Activated T-cell treated with anti-CD3 and anti-CD28 coated beads for 4 hours (primary cell): ENCODE results near the gene ATF5.

Experiments
- DNase-seq: peaks from one replicate; pipeline ENCODE4 v3.0.0-alpha.2; 2020

The ATF5 gene, protein sequence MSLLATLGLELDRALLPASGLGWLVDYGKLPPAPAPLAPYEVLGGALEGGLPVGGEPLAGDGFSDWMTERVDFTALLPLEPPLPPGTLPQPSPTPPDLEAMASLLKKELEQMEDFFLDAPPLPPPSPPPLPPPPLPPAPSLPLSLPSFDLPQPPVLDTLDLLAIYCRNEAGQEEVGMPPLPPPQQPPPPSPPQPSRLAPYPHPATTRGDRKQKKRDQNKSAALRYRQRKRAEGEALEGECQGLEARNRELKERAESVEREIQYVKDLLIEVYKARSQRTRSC

DNA sequence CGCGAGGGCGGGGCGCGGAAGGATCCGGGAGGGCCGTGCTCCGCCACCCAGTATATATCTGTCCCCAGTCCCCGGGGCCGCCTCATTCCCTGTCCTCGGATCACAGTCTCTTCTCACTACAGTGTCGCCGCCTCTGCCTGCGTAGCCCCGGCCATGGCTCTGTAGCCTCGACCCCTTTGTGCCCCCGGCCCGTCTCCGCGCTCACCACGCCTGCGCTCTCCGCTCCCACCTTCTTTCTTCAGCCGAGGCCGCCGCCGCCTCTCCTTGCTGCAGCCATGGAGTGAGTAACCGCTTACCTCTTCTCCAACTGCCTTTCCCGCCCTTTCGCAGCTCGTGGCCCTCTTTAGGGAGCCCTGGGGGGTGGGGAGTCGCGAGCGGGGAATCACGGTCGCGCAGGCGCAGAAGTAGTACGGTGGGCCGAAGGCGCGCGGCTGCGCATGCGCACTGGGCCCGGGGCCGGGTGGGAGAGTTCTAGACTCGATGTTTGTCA is at the start of gene ATF5, which contains the start of gene NUP62:
ATF5 (plus strand) TSS at position 85 of the 490 bp plus-strand sequence. CDS start 1,646 bp downstream, outside the sequence.
NUP62 (minus strand) TSS at position 384 of the 490 bp plus-strand sequence. CDS start 19,697 bp downstream, outside the sequence.
- peak; percentile 93 for DNase-seq

DNA sequence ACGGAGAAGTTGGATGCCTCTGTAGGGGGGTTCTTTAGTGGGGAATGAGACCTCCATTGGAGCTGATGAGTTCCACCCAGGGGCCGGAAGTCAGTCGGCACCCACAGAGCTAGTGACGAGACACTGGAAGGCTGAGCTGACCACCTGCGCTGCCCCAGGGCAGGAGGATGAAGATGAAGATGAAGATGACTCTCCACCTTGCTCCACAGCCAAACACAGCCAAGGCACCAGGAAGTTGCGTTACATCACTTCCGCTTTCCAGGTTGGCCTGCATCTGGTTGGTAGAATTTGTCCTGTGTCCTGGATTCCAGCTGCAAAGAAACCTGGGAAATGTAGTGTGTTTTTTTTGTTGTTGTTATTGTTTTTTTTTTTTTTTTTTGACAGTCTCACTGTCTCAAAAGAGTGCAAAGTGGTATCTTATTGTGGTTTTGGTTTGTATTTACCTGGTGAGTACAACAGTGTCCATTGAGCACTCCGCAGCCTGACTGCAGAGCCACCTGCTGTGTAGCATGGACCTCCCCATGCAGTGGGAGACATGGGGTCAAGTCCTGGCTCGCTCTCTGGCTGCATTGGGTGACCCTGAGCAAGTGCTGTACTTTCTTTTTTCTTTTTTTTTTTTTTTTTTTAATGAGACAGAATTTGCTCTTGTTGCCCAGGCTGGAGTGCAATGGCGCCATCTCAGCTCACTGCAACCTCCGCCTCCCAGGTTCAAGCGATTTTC is 49.6 kb upstream of the ATF5 start:
- no peak for DNase-seq

DNA sequence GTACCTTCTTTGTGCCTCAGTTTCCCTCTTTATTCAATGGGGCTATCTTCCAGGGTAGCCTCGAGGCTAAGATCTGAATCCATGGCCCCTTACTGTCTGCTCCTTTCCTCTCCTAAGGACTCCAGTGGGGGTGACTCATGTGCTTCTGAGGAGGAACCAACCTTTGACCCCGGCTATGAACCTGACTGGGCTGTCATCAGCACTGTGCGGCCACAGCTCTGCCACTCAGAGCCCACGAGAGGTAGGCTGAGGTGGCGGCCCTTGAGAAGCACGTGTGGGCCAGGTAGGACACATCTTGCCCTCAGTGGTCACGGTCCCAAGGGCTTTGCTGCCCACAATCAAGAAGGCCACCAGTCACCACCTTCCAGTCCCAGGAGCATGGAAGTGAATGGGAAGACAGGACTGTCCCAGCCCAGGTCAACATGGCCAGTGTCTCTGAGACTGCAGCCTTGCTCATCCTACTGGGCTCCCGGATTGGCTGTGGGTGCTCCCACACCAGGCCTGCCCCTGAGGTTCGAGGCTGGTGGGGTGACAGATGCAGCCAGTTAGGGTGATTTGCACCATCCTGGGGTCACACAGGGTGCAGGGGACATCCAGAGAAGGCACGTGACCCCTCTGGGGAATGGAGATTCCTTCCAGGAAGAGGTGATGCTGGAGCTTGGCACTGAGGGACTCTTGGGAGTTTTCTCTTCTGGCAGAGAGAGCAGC is 48.7 kb upstream of the ATF5 start:
- DNase-seq = no peak

DNA sequence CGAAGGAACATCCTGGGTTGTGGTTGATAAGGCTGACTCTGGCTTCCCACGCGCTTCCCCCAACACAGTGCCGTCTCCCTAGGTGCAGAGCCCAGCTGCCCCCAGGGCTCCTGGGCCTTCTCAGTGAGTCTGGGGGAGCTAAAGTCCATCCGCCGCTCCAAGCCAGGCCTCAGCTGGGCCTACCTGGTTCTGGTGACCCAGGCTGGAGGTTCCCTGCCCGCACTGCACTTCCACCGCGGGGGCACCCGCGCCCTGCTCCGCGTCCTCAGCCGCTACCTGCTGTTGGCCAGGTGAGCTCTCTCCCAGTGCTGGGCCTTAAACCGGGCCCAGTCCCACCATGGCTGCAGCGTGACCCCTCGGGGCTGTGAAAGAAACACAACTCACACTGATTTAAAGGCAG is 47.8 kb upstream of the ATF5 start:
- DNase-seq = no peak

DNA sequence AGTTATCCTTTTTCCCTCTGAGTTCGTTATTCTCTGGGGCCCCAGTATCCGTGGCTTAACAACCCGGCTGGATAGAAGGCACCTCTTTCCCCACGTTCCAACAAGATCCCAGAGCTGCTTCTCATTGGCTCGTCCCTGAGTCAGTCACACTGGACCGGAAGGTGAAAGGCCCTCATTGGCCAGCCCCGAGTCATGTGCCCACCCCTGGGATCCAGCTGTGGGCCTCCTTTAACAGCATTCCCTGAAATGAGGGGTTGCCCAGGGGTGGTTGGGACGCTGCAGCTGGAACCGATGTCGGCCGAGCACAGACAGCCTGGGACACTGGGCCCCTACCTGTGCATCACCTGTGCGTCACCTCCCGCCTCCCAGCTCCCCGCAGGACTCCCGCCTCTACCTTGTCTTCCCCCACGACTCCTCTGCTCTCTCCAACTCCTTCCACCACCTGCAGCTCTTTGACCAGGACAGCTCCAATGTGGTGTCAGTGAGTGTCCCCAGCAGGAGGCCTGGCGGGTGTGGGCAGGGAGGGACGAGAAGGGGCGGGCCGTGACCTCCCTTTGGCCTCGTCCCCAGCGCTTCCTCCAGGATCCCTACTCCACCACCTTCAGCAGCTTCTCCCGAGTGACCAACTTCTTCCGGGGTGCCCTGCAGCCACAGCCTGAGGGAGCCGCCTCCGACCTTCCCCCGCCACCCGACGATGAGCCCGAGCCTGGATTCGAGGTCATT is 47.2 kb upstream of the ATF5 start:
- DNase-seq = no peak

DNA sequence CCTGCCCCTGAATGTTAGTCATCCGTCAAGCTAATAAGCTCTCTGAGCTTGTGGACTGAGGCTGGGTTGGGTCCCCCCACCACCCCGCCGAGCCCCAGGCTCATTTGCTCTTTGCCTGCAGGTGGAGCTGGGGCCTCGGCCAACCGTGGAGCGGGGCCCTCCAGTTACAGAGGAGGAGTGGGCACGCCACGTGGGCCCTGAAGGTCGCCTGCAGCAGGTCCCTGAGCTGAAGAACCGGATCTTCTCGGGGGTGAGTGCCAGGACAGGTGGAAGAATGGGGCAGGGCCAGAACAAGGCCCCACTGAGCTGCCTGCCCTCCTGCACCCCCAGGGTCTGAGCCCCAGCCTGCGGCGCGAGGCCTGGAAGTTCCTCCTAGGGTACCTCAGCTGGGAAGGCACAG is 46.4 kb upstream of the ATF5 start:
- no peak for DNase-seq

DNA sequence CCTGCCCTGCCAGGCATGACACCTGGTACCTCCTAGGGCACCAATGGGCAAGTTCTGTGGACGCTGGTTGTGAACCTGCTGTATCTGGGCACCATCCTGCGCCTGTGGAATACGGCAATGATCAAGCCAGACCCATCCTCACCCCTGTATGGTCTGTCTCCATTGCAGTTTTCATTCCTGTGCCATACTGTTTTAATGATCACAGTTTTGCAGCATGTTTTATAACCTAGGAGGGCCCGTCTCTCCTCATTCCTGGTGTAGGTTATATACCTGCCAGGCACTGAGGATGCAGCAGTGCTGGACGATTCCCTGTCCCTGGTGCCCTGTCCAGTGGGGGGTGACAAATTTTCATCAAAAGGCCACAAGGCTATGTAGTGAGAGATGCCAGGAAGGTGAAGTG is 45.9 kb upstream of the ATF5 start:
- no peak for DNase-seq

DNA sequence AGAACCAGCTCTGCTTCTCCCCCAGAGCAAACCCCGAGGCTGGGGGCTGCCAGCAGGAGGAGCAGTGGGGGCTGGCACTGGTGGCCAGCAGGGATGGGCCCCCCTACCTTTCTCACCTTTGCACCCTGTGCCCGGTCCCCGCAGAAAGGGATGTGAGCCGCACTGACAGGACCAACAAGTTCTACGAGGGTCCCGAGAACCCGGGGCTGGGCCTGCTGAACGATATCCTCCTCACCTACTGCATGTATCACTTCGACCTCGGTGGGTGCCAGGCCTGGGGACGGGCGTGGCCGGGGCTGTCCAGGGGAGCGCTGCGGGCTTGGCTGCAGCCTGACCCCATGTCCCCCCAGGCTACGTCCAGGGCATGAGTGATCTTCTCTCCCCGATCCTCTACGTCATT is 44.9 kb upstream of the ATF5 start:
- DNase-seq = no peak

DNA sequence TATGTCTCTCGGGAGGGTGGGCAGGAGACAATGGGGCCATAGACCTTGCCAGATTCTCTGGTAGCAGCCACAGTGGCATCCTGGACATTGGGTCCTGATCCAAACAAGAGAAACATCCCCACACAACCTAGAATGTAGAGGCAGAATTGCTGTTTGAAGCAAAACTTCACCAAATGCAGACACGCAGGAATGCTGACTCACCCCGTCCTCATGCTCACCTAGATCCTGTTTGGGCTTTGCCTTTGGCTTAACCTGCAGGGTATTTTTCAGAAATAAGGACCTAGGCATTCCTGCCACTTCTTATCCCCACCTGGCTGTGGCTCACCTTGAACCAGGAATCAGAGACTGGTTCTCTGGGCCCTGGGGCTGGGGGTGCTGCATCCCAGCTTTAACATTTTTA is 44.2 kb upstream of the ATF5 start:
- DNase-seq = no peak

DNA sequence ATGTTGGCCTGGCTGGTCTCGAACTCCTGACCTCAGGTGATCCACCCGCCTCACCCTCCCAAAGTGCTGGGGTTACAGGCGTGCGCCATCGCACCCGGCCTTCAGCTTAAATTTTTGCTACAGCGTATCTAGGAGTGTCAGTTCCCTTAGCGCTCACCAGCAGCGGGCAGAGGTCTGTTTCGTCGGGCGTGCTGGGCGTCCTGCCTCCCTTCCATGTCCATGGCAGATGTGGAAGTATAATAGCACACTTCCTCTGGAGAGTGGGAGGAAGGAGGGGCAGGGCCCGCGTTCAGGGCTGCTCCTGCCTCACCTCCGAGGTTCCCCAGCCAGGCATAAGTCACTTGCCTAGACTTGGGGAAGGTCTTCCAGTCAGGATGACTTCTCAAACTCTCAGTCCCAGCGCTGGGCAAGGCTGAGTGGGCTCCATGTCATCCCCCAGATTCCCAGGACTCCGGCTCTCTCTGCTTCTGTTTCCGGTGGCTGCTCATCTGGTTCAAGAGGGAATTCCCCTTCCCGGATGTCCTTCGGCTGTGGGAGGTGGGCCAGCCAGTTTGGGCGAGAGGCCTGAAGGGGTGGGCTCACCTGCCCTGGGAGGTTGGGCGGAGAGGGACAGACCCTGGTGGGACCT is 41.9 kb upstream of the ATF5 start:
- DNase-seq = no peak

DNA sequence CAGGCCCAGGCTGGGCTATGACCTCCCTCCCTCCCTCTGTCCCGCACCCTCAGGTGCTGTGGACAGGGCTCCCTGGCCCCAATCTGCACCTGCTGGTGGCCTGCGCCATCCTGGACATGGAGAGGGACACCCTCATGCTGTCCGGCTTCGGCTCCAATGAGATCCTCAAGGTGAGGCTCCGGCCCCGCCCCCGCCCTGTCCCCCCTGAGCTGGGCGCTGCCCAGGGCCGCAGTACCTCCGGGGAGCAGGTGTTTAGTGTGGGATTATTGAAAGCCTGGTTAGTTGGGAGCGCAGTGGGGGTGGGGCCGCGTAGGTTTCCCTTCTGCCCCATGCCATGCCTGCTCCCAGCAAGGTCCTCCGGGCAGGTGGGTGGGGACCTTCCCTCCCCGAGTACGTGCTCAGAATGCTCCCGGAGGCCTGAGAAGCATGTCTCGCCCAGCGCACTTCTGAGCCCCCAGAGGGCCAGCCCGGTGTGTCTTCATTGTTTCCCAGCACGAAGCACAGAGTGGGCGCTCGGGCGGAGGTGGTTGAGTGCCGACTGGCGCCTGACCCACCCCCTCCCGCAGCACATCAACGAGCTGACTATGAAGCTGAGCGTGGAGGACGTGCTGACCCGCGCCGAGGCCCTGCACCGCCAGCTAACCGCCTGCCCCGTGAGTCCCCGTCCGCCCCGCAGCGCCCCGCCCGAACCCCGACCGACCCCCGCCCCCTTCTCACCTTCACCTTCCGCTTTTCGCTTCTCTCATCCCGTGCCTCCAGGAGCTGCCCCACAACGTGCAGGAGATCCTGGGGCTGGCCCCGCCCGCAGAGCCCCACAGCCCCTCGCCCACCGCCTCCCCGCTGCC is 41.1 kb upstream of the ATF5 start:
- DNase-seq = no peak

DNA sequence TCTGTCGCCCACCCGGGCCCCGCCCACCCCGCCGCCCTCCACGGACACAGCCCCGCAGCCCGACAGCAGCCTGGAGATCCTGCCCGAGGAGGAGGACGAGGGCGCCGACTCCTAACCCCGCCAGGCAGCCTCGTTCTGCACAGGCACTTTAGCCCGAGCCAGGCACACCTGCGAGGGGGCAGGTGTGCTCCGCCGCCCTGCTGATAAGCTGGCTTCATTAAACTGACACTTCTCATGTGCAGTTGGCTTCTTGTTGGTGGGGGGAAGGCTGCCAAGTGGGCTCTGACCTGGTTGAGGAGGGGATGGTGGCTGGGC is 40.5 kb upstream of the ATF5 start:
- no peak for DNase-seq

DNA sequence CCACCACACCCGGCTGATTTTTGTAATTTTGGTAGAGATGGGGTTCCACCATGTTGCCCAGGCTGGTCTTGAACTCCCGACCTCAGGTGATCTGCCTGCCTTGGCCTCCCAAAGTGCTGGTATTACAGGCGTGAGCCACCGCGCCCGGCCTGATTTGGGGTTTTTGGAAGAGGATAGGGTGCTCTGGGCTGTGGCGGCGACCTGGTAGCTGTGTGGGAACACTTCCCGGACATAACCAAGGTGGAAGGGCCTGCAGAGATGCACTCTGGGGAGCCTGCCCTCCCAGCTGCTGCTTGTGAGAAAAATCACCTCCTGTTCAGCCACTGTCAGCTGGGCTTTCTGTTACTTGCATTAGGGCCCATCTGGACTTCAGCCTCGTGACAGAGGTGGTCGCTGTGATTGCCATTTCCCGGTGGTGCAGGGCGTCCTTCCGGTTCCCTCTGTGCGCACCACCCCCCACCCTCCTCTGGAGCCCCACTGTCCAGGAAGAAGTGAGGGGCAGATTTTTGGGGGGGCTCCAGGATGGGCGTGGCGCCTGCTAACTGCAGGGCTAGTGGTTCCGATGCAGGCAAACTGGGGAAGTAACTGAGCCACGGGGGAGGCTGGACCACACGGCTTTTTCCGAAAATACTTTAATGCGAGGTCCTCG is 39.8 kb upstream of the ATF5 start:
- no peak for DNase-seq

DNA sequence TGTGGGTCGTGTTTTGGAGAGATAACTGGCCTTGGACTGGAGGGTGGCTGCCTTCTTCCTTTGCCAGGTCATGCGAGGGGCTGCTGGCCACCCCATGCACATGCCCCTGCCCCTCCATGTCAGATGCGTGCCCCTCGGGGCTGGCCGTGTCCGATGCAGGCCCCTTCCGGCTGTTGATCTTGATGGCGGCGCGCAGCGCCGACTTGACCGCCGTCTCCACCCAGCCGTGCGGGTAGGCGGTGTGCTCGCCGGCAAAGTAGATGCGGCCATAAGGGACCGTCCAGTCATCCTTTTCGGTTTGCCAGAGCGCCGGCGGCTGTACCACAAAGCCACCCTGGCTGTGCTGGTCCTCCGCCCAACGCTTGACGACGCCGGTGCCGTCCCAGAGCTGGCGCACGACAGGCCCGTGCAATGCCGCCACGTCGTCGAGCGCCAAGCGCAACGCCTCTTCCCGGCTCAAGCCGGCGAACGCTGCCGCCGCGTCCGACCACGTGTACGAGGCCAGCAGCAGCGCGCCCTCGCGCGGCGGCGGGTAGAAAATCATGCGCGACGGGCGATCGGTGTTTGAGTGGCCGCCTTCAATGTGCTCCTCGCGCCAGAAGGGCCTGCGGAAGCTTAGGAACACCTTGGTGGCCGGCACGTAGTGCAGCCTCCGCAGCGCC is 39.2 kb upstream of the ATF5 start:
- peak; percentile 63 for DNase-seq

DNA sequence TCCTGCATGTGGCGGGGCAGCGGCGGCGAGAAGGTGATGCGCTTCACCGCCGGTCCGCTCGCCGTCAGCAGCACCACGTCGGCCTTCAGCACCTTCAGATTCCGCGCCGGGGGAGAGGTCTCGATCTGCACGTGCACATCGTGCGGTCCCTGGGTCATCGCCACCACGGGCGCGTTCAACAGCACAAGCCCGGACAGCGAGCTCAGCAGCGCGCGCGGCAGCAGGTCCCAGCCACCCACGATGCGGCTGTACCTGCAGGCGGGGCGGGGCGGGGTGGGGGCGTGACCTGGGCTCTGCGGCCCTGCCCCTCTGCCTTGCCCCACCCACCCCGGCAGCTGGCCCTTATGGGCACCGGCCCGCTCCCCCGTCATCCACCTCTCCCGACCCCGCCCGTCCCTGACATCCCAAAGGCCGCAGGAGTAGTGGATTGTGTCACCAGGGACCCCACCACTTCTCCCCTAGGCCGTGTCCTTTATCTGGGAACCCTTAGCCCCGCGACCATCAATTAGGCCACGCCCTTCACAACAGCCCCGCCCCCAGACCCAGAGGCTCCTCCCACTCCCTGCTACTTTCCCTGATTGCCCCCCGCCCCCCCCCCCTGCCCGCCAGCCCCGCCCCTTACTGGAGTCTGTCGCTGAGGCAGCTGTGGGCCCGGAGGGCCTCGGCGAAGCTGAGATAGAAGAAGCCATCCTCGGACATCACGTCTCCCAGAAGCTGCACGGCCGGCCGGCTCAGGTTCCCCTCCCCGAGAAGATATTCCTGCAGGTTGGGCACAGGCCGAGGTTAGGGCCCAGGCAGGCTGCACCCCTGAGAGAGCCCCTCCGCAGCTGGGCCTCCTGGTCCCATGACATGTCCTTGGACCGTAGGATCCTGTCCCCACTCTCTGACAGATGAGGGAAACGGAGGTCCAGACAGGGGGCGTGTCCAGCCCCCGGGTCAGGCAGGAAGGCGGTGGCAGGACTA is 38.4 kb upstream of the ATF5 start:
- DNase-seq = peak; percentile 64

DNA sequence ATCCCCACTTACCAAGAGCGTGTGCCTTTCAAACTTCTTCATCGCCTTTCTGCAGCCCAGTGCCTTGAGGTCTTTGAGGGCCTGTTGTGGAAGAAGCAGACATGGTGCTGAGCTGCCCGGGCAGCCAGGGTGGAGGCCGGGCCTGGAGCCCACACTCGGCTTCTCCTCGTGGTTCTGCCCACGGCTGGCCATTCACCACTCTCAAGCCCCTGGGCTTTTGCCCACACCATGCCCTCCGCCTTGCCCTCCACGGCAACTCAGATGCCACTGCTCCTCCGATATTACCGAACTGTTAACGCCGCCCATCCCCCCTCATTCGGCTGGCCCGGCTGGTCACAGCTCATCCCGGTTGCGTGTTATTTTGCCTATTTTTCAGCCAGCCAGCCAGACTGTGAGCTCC is 37.6 kb upstream of the ATF5 start:
- no peak for DNase-seq

DNA sequence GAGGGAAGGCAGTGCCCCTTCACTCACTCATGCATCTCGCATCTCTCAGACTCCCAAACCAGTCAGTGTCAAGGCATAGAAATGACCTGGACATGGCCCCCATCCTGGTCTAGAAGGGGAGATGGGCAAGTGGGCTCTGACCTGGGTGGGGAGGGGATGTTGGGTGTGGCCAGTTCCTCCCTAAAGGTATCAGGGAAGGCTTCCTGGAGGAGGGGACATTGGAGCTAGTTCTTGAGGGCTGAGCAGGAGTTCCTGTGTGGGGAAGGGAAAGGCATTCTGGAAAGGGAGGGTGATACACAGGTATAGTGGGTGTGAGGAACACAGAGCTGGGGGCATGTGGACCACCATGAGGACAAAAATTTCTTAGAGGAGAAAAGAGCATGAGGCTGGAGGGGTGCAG is 36.3 kb upstream of the ATF5 start:
- DNase-seq = no peak

DNA sequence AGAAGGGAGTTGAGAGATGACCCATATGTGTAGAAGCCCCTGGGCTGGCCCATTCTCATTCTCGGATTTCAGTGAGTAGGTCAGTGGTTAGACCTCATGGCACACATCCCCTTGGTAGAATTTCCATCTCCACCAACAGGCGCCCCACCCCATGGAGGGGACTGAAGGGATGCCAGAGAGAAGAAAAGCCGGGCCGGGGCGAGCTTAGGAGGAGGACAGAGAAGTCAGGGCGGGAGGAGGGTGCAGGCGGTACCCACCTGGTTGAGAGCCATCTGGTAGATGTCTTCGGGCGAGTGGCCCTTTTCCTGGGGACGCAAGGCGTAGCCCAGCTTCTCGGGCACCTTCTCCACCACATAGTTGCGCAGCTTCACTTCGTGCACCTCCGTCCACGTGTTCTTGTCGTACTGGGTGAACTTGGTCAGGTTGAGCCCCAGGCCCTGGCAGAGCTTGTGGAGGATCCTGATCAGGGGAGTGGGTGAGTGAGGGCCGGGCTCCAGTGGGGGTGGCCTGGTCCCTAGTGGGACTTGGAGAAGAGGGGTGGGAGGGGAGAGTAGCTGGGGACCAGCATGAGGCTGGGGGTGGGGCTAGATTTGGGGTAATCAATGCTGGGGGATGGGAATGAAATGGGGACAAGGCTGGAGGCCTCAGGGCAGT is 34.9 kb upstream of the ATF5 start:
- no peak for DNase-seq
